ENCODE measurements around the gene GRIK4. TPM values are rescaled to one million over a fixed set of nuclear protein-coding genes. Genes with fewer than 3 reads are reported as not detected.

Gene GRIK4
- total RNA-seq, 2 experiments from 2014 or later = not detected

DNA sequence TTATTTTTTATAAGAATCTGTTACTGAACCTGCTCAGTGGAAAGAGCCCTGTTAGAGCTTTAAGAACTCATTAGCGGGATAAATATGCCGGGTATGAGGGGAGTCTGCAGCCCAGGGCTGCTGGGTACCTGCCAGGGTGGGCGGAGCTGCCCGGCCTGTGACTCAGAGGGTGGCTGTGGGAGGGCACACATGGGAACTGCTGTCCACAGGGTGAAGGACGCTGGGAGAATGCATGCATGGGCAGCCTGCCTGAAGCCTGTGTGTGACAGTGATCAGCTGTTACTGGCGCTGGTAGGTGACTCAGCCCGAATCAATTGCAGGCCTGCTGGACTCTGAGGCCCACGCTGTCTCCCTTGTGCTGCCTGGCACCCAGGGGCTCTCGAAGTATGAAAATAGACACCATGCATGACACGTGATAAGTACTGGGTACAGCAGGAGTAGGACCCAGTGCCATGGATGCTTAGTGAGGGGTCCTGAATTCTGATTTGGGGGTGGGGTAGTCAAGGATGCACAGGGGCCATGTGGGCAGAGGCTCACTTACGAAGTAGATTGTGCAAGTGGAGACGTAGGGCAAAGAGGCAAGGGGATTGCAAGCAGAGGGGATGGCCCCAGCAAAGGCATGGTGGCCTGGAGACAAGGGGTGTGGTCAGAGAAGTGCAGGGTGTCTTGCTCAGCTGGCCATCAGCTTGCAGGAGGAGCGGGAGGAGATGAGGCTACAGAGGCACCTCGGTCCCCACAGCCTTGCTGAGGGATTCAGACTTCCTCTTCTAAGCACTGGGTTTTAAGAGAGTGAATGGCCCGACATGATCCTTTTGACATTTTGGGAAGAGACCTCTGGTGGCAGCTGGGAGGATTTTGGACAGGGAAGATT is 36.5 kb downstream of the GRIK4 start:
- ATAC-seq = no peak
- CTCF ChIA-PET = no interaction called here
- POLR2A ChIA-PET = no interaction called here
- no peak for DNase-seq
- H3K9me3 Mint-ChIP-seq = no peaks in the 10 kb centered on the region
- H3K4me1 Mint-ChIP-seq (ENCODE audit: low read depth) = peaks cover 1% of the 10 kb centered on the region
- H3K27ac Mint-ChIP-seq = no peak overlapping the region
- TF ChIP-seq CTCF (IDR thresholded peaks at IDR 0.05) = no peak
- intact Hi-C loops (cut with micrococcal nuclease) = no loop called here
- peaks cover 13% of the 10 kb centered on the region for H3K27me3 Mint-ChIP-seq
- no peak overlapping the region for H3K4me3 Mint-ChIP-seq
- no peaks in the 10 kb centered on the region for H3K36me3 Mint-ChIP-seq (ENCODE audit: low read depth)

- ATAC-seq (no peak), DNase-seq (no peak)
- ChIA-PET CTCF (no interaction called here), POLR2A (no interaction called here)
- Mint-ChIP-seq H3K9me3 (no peaks in the 10 kb centered on the region), H3K36me3 (ENCODE audit: low read depth) (no peaks in the 10 kb centered on the region), H3K27ac (no peak overlapping the region), H3K4me1 (ENCODE audit: low read depth) (peaks cover 1% of the 10 kb centered on the region), H3K27me3 (peaks cover 13% of the 10 kb centered on the region), H3K4me3 (no peak overlapping the region)
- TF ChIP-seq CTCF (IDR thresholded peaks at IDR 0.05) = no peak
- intact Hi-C loops (cut with micrococcal nuclease) = no loop called here
These were observed 37.2 kb downstream of the GRIK4 start for GRCh38 chr11:120548682-120549209.

DNA sequence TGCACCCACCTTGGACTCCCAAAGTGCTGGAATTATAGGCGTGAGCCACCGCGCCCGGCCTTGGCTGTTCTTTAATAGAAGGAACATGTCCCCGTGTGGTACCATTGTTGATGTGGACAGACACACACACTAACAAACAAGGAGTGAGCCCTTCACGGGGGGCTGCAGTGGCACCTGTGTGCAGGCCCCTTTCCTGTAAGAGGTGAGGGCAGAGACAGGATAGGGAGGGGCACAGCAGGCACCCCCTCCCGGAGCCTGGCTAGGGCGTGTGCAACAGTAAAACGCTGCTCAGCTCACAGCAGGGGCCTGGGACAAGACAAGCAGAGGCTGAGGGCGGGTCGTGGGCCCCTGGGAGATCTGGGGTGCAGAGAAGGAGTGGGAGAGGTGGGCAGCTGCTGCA is 37.8 kb downstream of the GRIK4 start:
- ATAC-seq (no peak), DNase-seq (no peak)
- ChIA-PET CTCF (no interaction called here), POLR2A (no interaction called here)
- no peak overlapping the region for H3K27ac Mint-ChIP-seq
- peaks cover 13% of the 10 kb centered on the region for H3K27me3 Mint-ChIP-seq
- H3K4me1 Mint-ChIP-seq (ENCODE audit: low read depth) = peaks cover 1% of the 10 kb centered on the region
- no peak overlapping the region for H3K4me3 Mint-ChIP-seq
- no peaks in the 10 kb centered on the region for H3K36me3 Mint-ChIP-seq (ENCODE audit: low read depth)
- H3K9me3 Mint-ChIP-seq = no peaks in the 10 kb centered on the region
- TF ChIP-seq CTCF (IDR thresholded peaks at IDR 0.05) = no peak
- intact Hi-C loops (cut with micrococcal nuclease) = no loop called here

DNA sequence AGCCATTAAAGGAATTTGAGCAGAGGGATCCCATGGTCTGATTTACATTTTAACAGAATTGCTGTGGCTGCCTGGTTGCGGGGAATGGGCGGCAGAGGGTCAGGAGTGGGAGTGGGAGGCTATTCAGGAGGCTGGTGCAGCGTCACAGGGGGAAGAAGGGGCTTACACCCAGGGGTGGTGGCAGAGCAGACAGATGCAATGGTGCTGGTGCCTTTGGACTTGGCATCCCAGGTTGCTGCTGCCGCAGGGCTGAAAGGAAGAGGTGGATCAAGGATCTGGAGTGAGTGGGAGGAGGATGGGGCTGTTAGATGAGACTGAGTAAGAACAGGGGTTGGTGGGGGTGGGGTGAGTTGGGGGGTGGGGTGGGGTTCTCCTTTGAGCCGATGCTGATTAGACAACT is 38.5 kb downstream of the GRIK4 start:
- ChIA-PET POLR2A (no interaction called here), CTCF (no interaction called here)
- H3K27me3 Mint-ChIP-seq = peaks cover 13% of the 10 kb centered on the region
- H3K4me3 Mint-ChIP-seq = no peak overlapping the region
- no peak for TF ChIP-seq CTCF (IDR thresholded peaks at IDR 0.05)
- no peak for DNase-seq
- peaks cover 1% of the 10 kb centered on the region for H3K4me1 Mint-ChIP-seq (ENCODE audit: low read depth)
- no peak overlapping the region for H3K27ac Mint-ChIP-seq
- H3K9me3 Mint-ChIP-seq = no peaks in the 10 kb centered on the region
- intact Hi-C loops (cut with micrococcal nuclease) = no loop called here
- no peaks in the 10 kb centered on the region for H3K36me3 Mint-ChIP-seq (ENCODE audit: low read depth)
- ATAC-seq = no peak

GRCh38 chr11:120551191-120551590 is 39.6 kb downstream of the GRIK4 start:
- ChIA-PET CTCF (no interaction called here), POLR2A (no interaction called here)
- peaks cover 13% of the 10 kb centered on the region for H3K27me3 Mint-ChIP-seq
- no peak for DNase-seq
- no peaks in the 10 kb centered on the region for H3K36me3 Mint-ChIP-seq (ENCODE audit: low read depth)
- no peaks in the 10 kb centered on the region for H3K9me3 Mint-ChIP-seq
- H3K27ac Mint-ChIP-seq = no peak overlapping the region
- H3K4me1 Mint-ChIP-seq (ENCODE audit: low read depth) = no peaks in the 10 kb centered on the region
- intact Hi-C loops (cut with micrococcal nuclease) = no loop called here
- ATAC-seq = no peak
- no peak overlapping the region for H3K4me3 Mint-ChIP-seq
- TF ChIP-seq CTCF (IDR thresholded peaks at IDR 0.05) = no peak
